Sciatic nerve (tissue), 2 donors: ENCODE results near the gene PAMR1. TPM values are rescaled to one million over a fixed set of nuclear protein-coding genes. Genes with fewer than 3 reads are reported as not detected.
"Not testable (repeated sequence)": the region's sequence is repeated elsewhere in the genome, so short reads cannot be mapped to it uniquely, and the experiment has no call there.

ENCODE experiments used
- ATAC-seq: fragments of 200-7000 bp; cut with Tn5 transposase; one replicate; pipeline ENCODE4 v1.9.1; 2020; ENCODE audit warnings: mild to moderate bottlenecking, moderate library complexity
- DNase-seq: peaks from one replicate; pipeline ENCODE4 v3.0.0-alpha.2; 2020; ENCODE audit warnings: low spot score
- intact Hi-C: fragments of 100-400 bp; cut with DNase I; formaldehyde crosslinking; loops from one replicate; pipeline ENCODE4 v1.14.2; 2022
- total RNA-seq: library from RNA; stranded (reverse); fragmentation: NEBNext Ultra II Directional; extraction: Animal tissue kit (Norgen Biotek cat#: 25700); gene quantifications from one replicate; pipeline ENCODE4 v1.2.1, GENCODE V29; 2021
- donor health status: DM: no; HTN: no; CAD: no.
- donor health status: DM: no; HTN: no; CAD: no.

PAMR1 gene
- total RNA-seq = 15.6 TPM

DNA sequence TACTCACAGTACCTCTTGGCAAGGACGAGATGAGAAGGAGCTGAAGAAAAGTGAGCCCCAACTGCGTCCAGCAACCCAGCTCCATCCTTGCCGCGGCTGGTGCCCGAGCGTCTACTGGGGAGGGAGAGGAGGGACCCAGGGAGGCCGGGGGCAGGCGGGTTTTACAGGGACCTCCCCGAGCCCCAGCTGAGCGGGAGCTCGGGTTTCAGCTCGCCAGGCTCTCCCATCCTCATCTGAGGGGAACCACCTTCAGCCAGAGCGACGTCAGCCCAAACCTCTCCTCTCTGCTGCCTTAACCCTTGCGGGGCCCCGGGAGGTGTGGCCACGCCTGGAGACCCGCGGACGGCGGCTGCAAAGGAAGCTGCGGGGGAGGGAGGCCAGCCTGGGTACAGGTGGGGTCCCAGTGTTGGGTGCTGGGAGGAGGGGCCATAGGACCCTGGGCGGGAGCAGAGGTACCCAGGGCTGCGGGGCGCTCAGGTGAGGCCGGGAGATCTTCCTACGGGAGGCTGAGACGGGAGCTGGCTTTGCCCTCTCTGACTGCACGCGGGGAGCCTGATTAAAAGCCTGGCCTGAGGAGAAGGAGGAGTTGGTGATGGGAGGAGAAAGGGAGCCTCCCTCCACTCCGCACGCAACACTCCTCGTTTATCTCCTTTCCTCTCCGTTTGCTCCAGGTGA lies at the start of gene PAMR1:
PAMR1 (minus strand) TSS at position 116 of the 675 bp plus-strand sequence; CDS start at position 85, 31 bp downstream.
- DNase-seq (peak; percentile 76), ATAC-seq (peak; percentile 90)
- intact Hi-C loops = no loop called here

DNA sequence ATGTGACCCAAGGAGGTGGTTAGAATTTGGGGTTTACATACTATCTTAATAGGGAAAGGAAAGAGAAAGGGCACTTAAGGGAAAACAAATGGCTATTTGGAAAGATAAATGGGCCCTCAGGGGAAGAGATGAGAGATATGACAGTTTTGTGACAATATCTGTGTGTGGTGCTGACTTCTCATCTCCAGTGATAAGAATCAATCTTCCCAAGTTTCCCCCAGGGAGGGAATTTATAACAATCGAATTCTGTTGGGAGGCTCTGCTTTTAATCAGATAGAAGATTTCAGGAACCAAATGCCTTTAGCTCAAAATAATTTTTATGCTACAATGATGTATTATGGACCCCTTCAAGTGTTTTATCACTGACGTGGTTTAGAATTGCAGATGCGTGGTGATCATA lies 46.3 kb upstream of the PAMR1 start:
- intact Hi-C loops = no loop called here
- DNase-seq (no peak), ATAC-seq (no peak)

GRCh38 chr11:35567737-35568465 lies 42.5 kb upstream of the PAMR1 start:
- DNase-seq (no peak), ATAC-seq (no peak)
- intact Hi-C loops = no loop called here

DNA sequence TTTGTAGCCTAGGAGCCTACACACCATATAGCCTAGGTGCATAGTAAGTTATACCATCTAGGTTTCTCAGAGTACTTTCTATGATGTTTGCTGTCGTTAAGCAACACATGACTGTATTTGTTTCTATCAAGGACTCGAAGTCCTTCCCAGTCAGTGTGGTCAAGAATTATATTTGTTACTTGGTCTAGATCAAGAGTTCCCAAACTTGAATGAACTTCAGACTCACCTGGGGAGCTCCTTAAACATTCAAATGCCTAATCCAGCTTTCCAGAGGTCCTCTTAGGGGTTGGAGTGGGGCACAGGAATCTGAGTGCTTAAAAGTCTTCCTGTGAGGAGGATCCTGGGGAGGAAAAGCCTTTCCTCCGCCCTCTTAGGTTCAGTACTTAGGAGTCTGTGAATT lies 41.5 kb upstream of the PAMR1 start:
- intact Hi-C loops = no loop called here
- no peak for ATAC-seq
- no peak for DNase-seq

DNA sequence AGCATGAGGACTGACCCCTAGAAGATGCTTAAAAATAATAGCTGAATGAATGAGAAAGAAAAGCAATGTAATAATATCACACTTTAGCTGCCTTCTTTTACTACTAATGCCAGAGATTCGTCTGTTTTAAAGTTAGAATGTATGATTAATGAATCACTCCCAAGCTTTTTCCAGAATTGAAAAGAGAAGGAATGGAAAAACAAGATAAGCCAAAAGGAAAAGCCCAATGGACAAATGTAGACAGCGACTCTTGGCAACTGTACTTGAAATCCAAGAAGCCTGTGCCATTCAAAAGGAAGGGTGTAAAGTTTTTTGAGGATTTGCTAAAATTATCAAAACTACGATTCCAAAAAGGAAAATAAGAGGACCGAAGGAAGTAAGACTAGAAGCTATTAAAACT lies 40.8 kb upstream of the PAMR1 start:
- ATAC-seq (no peak), DNase-seq (no peak)
- intact Hi-C loops = no loop called here

- intact Hi-C loops = no loop called here
- no peak for DNase-seq
- peak; percentile 72 for ATAC-seq
Measured at GRCh38 chr11:35564245-35564595, 38.8 kb upstream of the PAMR1 start.

- intact Hi-C loops = no loop called here
- ATAC-seq (no peak), DNase-seq (no peak)
Measured at GRCh38 chr11:35563484-35564244, 38.2 kb upstream of the PAMR1 start.

- DNase-seq (no peak), ATAC-seq (no peak)
- intact Hi-C loops = no loop called here
Measured at GRCh38 chr11:35559949-35560348, 34.5 kb upstream of the PAMR1 start.

GRCh38 chr11:35558513-35558912 lies 33.1 kb upstream of the PAMR1 start:
- no peak for DNase-seq
- intact Hi-C loops = no loop called here
- ATAC-seq = peak; percentile 90

GRCh38 chr11:35555488-35555887 lies 30.1 kb upstream of the PAMR1 start:
- ATAC-seq (no peak), DNase-seq (no peak)
- intact Hi-C loops = no loop called here

DNA sequence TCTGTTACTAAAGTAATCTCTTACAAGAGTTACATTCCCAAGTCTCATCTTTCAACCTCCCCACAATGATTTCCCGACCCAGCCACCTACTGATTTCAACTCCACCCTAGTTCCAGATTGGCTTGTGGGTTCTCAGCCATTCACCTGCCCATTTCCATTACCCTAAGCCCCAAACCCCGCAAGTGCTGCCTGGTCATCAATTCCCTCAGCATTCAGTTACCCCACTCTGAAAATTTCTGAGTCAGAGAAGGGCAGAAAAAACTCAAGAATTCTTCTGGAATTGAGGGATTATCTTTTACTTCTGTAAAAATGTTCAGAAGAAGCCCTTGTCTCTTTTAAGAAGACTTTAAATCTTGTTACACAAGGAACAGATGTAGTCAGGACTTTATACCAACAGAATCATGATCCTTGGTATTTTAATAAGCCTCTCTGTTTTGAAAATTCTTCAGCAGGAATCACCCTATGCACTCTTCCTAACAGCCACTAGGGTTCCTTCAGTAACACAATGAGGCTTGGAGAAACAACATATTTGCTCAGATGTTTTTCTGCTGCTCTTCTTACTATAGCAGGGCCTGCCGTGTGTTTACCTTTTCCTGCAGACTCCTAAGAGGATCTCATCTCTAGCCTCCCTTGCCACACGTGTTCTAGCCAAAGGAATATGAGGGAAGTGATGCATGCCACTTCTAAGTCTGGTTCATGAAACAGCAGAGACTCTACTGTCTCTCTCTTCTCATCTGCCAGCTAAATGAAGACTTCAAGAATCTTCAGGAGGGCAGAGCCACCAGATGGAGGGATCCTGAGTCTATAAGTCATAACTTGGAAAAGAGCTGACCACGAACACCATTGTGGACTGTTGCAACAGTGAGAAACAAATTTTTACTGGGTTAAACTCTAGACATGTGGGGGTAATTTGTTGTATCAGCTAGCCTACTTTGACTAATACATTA lies 29.3 kb upstream of the PAMR1 start:
- DNase-seq = no peak
- intact Hi-C loops = no loop called here
- ATAC-seq = no peak

DNA sequence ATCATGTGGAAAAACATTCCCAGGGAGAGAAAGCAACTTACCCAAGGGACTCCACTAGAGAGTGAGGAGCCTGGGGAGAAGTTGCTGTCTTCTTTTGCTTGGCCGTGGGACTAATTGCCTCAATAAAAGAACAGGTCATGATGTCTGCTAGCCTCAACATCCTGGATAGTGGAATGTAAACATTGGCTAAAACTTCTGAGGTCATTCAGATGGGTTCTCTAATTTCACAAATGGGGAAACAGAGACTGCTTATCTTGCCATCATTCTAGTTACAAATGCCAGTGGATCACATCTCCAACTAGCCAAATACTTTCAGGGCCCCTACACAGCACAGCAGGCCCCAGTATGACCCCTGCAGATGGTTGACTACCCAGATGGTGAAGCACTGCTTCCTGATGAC lies 28.4 kb upstream of the PAMR1 start:
- ATAC-seq = no peak
- DNase-seq = no peak
- intact Hi-C loops = no loop called here

- intact Hi-C loops = no loop called here
- DNase-seq (no peak), ATAC-seq (no peak)
Measured at GRCh38 chr11:35553021-35553420, 27.6 kb upstream of the PAMR1 start.

DNA sequence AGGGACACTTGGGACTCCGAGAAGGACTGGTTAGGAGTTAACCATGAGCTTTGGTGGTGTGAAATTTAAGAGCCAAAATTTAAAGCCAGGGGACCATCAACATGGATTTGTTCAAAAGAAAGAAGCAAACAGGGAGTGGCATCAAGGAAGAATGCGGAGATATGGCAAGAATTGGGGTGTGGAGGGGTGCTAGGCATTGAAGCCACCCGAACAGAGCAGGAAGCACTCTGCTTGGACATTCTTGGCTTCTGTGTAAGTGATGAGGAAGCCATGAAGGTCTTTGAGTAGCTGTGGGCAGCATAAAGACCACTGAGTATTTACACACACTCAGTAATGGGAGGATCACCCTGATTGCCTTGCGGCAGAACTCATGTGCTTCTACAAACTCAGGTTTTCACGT lies 27.2 kb upstream of the PAMR1 start:
- DNase-seq (no peak), ATAC-seq (no peak)
- intact Hi-C loops = no loop called here

- no peak for DNase-seq
- intact Hi-C loops = no loop called here
- ATAC-seq = no peak
Measured at GRCh38 chr11:35550374-35551036, 25.1 kb upstream of the PAMR1 start.

DNA sequence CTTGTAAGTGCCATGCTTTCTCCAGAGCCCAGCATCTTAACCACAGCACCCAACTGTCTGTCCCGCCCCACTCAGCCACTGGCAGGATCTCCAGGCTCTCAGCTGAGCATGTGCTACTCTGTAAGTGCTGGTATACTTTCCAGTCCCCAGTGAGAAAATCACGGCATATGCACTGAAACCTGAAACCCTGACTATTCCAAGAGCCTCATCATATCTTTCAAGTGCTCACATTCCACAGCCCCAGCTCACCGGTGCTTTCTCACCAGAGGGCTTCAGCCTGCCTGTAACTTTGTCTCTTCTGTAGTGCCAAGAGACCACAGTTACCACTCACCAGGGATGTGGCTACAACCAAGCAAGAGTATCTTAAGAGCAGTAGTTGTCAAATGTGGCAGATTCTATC lies 24.4 kb upstream of the PAMR1 start:
- ATAC-seq = no peak
- intact Hi-C loops = no loop called here
- no peak for DNase-seq

DNA sequence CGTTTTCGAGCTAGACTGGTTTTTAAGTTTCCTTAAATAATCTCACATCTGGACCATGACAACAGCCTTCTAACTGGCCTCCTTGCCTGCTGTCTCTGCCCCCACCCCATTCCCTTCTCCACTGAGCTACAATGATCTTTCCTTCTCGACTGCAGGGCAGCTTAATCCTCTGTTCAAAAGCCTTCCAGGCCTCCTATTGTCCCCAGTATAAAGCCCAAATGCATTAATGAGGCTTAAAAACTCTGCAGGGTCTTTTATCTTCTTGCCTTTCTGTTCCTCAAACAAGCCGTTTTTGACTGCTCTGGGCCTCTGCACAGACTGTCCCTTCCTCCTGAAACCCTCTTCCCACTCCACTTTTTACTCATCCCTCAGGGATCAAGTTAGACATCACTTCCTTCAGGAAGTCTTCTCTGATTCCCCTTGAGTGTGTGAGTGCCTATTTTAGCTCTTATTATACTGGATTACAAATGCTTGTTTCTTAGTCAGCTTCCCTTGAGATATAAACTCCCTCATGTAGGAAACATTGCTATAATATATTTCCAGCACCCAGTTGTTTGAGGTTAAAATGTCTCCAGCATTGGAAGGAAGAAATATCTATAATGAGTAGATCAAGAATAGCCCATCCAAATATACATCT lies 23.6 kb upstream of the PAMR1 start:
- no peak for ATAC-seq
- intact Hi-C loops = no loop called here
- no peak for DNase-seq

GRCh38 chr11:35547995-35548394 lies 22.6 kb upstream of the PAMR1 start:
- intact Hi-C loops, DNase-seq, ATAC-seq: not testable (repeated sequence)
